HEK293 (cell line): ENCODE measurements around the gene BAZ1A.

Experiments used
- CTCF ChIA-PET: fragments of 350-600 bp; formaldehyde crosslinking; extraction: SDS; loops from one replicate; lab custom pipeline; 2021; ENCODE audit warnings: antibody characterized with exemption; lab: Yijun Ruan, JAX
- POLR2A ChIA-PET: fragments of 300-600 bp; formaldehyde crosslinking; extraction: SDS; loops from one replicate; lab custom pipeline; 2020; ENCODE audit warnings: antibody characterized with exemption, inconsistent platforms; lab: Yijun Ruan, JAX
- H3K27ac ChIP-seq: fragments of 200-500 bp; sonication (Bioruptor generic); 2 replicates; pipeline ENCODE4 v1.5.1; 2014; ENCODE audit warnings: low read depth, low read length, control low read depth, inconsistent platforms; ENCODE audit errors: extremely low read depth
- H3K36me3 ChIP-seq, 2 experiments: fragments of 200-500 bp in 1 of 2; sonication (Bioruptor generic) in 1 of 2; 1 replicate in 1 of 2; 2 replicates in 1 of 2; pipeline ENCODE4 v1.5.1; 2014 to 2017; ENCODE audit warnings: inconsistent platforms in 2 of 2, low read length in 2 of 2; ENCODE audit not compliant: control insufficient read depth in 2 of 2, insufficient read depth in 1 of 2
- H3K4me1 ChIP-seq: fragments of 200-500 bp; sonication (Bioruptor generic); 2 replicates; pipeline ENCODE4 v1.5.1; 2014; ENCODE audit warnings: mild to moderate bottlenecking, low read length, inconsistent platforms; ENCODE audit not compliant: control insufficient read depth, insufficient read depth
- H3K4me3 ChIP-seq: 2 replicates; pipeline ENCODE4 v1.5.1; 2011; ENCODE audit warnings: low read depth, mild to moderate bottlenecking, control low read depth, low read length, moderate library complexity
- H3K9me3 ChIP-seq: fragments of 200-500 bp; sonication (Bioruptor generic); 2 replicates; pipeline ENCODE4 v1.5.1; 2014; ENCODE audit warnings: low read depth, low read length, inconsistent platforms; ENCODE audit not compliant: control insufficient read depth, insufficient read depth
- INSM2 ChIP-seq: fragments of 450-650 bp; formaldehyde crosslinking; IDR thresholded peaks from 2 replicates; pipeline ENCODE4 v1.5.1; 2016; ENCODE audit warnings: missing biosample characterization, missing genetic modification characterization
- KLF1 ChIP-seq: fragments of 450-650 bp; formaldehyde crosslinking; IDR thresholded peaks from 2 replicates; pipeline ENCODE4 v1.5.1; 2016; ENCODE audit warnings: missing biosample characterization, missing genetic modification characterization
- RBAK ChIP-seq: fragments of 450-650 bp; formaldehyde crosslinking; IDR thresholded peaks from 2 replicates; pipeline ENCODE4 v1.5.1; 2016; ENCODE audit warnings: missing biosample characterization, missing genetic modification characterization
- REPIN1 ChIP-seq: fragments of 450-650 bp; formaldehyde crosslinking; IDR thresholded peaks from 2 replicates; pipeline ENCODE4 v1.5.1; 2017; ENCODE audit warnings: missing biosample characterization, missing genetic modification characterization, low read depth
- SCRT1 ChIP-seq: fragments of 450-650 bp; formaldehyde crosslinking; IDR thresholded peaks from 2 replicates; pipeline ENCODE4 v1.5.1; 2016; ENCODE audit warnings: missing biosample characterization, missing genetic modification characterization, borderline replicate concordance
- SP2 ChIP-seq: fragments of 450-650 bp; formaldehyde crosslinking; IDR thresholded peaks from 2 replicates; pipeline ENCODE4 v1.5.1; 2016; ENCODE audit warnings: missing biosample characterization, missing genetic modification characterization
- SP7 ChIP-seq: fragments of 450-650 bp; formaldehyde crosslinking; IDR thresholded peaks from 2 replicates; pipeline ENCODE4 v1.5.1; 2016; ENCODE audit warnings: missing biosample characterization, missing genetic modification characterization
- ZBTB1 ChIP-seq: fragments of 450-650 bp; formaldehyde crosslinking; IDR thresholded peaks from 2 replicates; pipeline ENCODE4 v1.5.1; 2016; ENCODE audit warnings: missing biosample characterization, missing genetic modification characterization
- ZBTB20 ChIP-seq: fragments of 450-650 bp; formaldehyde crosslinking; IDR thresholded peaks from 2 replicates; pipeline ENCODE4 v1.5.1; 2016; ENCODE audit warnings: missing biosample characterization, missing genetic modification characterization
- ZBTB48 ChIP-seq: fragments of 450-650 bp; formaldehyde crosslinking; IDR thresholded peaks from 2 replicates; pipeline ENCODE4 v1.5.1; 2016; ENCODE audit warnings: missing biosample characterization, missing genetic modification characterization
- ZFP37 ChIP-seq: fragments of 450-650 bp; formaldehyde crosslinking; IDR thresholded peaks from 2 replicates; pipeline ENCODE4 v1.5.1; 2016; ENCODE audit warnings: missing biosample characterization, missing genetic modification characterization
- ZIC2 ChIP-seq: fragments of 450-650 bp; formaldehyde crosslinking; IDR thresholded peaks from 2 replicates; pipeline ENCODE4 v1.5.1; 2016; ENCODE audit warnings: missing biosample characterization, missing genetic modification characterization
- ZNF114 ChIP-seq: fragments of 450-650 bp; formaldehyde crosslinking; IDR thresholded peaks from 2 replicates; pipeline ENCODE4 v1.5.0; 2017; ENCODE audit warnings: missing biosample characterization, missing genetic modification characterization
- ZNF146 ChIP-seq: fragments of 450-650 bp; formaldehyde crosslinking; IDR thresholded peaks from 2 replicates; pipeline ENCODE4 v1.5.1; 2016; ENCODE audit warnings: missing biosample characterization, missing genetic modification characterization
- ZNF148 ChIP-seq: fragments of 450-650 bp; formaldehyde crosslinking; IDR thresholded peaks from 2 replicates; pipeline ENCODE4 v1.5.0; 2017; ENCODE audit warnings: missing biosample characterization, missing genetic modification characterization, borderline replicate concordance
- ZNF214 ChIP-seq: fragments of 450-650 bp; formaldehyde crosslinking; IDR thresholded peaks from 2 replicates; pipeline ENCODE4 v1.5.1; 2017; ENCODE audit warnings: missing biosample characterization, mild to moderate bottlenecking, missing genetic modification characterization, borderline replicate concordance
- ZNF350 ChIP-seq: fragments of 450-650 bp; formaldehyde crosslinking; IDR thresholded peaks from 2 replicates; pipeline ENCODE4 v1.5.0; 2017; ENCODE audit warnings: missing biosample characterization, mild to moderate bottlenecking, missing genetic modification characterization
- ZNF513 ChIP-seq: fragments of 450-650 bp; IDR thresholded peaks from 2 replicates; pipeline ENCODE4 v1.5.1; 2018; ENCODE audit warnings: missing biosample characterization, missing genetic modification characterization
- ZNF521 ChIP-seq: fragments of 450-650 bp; formaldehyde crosslinking; IDR thresholded peaks from 2 replicates; pipeline ENCODE4 v1.5.1; 2017; ENCODE audit warnings: missing biosample characterization, mild to moderate bottlenecking, missing genetic modification characterization
- ZNF580 ChIP-seq: fragments of 450-650 bp; formaldehyde crosslinking; IDR thresholded peaks from 2 replicates; pipeline ENCODE4 v1.5.1; 2016; ENCODE audit warnings: missing biosample characterization, missing genetic modification characterization
- ZNF664 ChIP-seq: fragments of 450-650 bp; formaldehyde crosslinking; IDR thresholded peaks from 2 replicates; pipeline ENCODE4 v1.5.1; 2016; ENCODE audit warnings: missing biosample characterization, missing genetic modification characterization
- ZNF791 ChIP-seq: fragments of 450-650 bp; formaldehyde crosslinking; IDR thresholded peaks from 2 replicates; pipeline ENCODE4 v1.5.1; 2016; ENCODE audit warnings: missing biosample characterization, missing genetic modification characterization
- ZNF792 ChIP-seq: fragments of 450-650 bp; formaldehyde crosslinking; IDR thresholded peaks from 2 replicates; pipeline ENCODE4 v1.5.1; 2016; ENCODE audit warnings: missing biosample characterization, missing genetic modification characterization
- TF ChIP-seq, protein P1 (sequence below): IDR thresholded peaks from 2 replicates; pipeline ENCODE4 v1.6.1; 2011; ENCODE audit warnings: mild to moderate bottlenecking, low read depth, low read length, borderline replicate concordance
- TF ChIP-seq, protein P2 (sequence below): fragments of 450-650 bp; formaldehyde crosslinking; IDR thresholded peaks from 2 replicates; pipeline ENCODE4 v1.5.1; 2016; ENCODE audit warnings: missing biosample characterization, missing genetic modification characterization, borderline replicate concordance

The BAZ1A gene

DNA sequence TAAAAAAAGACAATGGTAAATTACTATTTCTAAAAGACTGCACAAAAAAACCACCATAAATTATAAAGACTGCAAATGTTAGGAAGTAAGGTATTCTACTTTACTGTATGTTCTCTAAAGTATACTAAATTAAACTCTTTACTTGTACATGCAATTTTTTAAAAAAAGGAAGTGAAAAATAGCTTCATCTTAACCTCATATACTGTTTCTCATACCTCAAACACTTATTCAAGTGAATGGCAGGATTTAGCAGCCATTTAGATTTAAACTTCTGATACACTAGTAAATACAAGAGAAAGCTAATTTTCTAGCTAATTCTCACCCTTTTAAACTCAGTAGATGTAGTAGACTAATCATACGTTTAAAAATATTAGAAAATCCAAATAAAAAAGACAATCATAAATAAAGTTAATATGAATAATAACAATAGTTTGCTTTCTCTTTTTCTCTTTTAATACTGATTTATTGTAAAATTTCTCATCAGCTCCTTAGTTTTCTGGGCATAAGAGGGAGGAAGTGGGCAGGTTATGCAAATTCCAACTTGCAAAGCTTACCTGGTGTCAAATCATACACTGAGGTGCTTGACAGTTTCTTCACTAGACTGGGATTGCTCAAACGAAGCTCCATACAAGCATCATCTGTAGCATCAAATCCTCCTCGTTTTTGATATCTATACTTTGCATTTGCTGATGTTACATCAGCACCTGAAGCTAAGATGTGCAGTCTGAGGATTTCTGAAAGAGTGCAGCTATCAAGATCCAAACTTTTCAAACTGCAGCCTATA lies 89.7 kb downstream of the BAZ1A start:
- Histone ChIP-seq H3K4me1 (no peaks in the 10 kb centered on the region), H3K9me3 (no peaks in the 10 kb centered on the region), H3K4me3 (no peak overlapping the region), H3K36me3 (peaks cover 50 to 58% of the 10 kb centered on the region in 2 experiments), H3K27ac (no peak overlapping the region)
- ChIA-PET CTCF (interaction anchor here (0.6 kb wide), 1 partner anchor 115 kb away, joined by 3 read pairs; no protein-coding TSS in a partner anchor), POLR2A (no interaction called here)
- TF ChIP-seq ZFP37 (tag by site-specific recombination) (no peak), SCRT1 (tag by site-specific recombination) (no peak), ZBTB1 (no peak), ZNF521 (tag by site-specific recombination) (no peak), ZNF148 (no peak), INSM2 (tag by site-specific recombination) (no peak), ZNF214 (no peak), ZNF791 (no peak), ZNF664 (tag by site-specific recombination) (no peak), ZNF580 (tag by site-specific recombination) (no peak), ZNF792 (tag by site-specific recombination) (no peak), REPIN1 (tag by site-specific recombination) (no peak), KLF1 (tag by site-specific recombination) (no peak)

DNA sequence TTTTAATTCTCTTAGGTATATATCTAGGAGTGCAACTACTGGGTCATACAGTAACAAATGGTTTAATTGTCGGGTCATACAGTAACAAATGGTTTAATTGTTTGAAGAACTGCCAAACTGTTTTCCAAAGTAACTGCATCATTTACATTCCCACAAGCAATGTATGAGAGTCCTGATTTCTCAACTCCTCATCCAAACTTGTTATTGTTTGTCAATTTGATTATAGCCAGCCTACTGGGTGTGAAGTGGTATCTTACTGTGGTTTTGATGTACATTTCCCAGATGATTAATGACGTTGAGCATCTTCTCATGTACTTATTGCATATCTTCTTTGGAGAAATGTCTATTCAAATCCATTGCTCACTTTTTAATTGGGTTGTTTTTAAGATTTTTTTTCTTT lies 93.1 kb downstream of the BAZ1A start:
- CTCF ChIA-PET, result no interaction called here
- POLR2A ChIA-PET, result no interaction called here
- H3K4me3 ChIP-seq, result no peak overlapping the region
- TF ChIP-seq ZNF146 (tag by site-specific recombination), result no peak
- TF ChIP-seq ZNF513 (tag by site-specific recombination), result no peak
- no peak for TF ChIP-seq RBAK (tag by site-specific recombination)
- no peak for TF ChIP-seq ZBTB48 (tag by site-specific recombination)
- no peak for TF ChIP-seq SP2 (tag by site-specific recombination)
- TF ChIP-seq SP7 (tag by site-specific recombination), result no peak
- TF ChIP-seq ZNF350 (tag by site-specific recombination), result no peak
- TF ChIP-seq ZIC2 (tag by site-specific recombination), result no peak
- TF ChIP-seq, protein P1, sequence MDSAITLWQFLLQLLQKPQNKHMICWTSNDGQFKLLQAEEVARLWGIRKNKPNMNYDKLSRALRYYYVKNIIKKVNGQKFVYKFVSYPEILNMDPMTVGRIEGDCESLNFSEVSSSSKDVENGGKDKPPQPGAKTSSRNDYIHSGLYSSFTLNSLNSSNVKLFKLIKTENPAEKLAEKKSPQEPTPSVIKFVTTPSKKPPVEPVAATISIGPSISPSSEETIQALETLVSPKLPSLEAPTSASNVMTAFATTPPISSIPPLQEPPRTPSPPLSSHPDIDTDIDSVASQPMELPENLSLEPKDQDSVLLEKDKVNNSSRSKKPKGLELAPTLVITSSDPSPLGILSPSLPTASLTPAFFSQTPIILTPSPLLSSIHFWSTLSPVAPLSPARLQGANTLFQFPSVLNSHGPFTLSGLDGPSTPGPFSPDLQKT, result no peak
- TF ChIP-seq, protein P2, sequence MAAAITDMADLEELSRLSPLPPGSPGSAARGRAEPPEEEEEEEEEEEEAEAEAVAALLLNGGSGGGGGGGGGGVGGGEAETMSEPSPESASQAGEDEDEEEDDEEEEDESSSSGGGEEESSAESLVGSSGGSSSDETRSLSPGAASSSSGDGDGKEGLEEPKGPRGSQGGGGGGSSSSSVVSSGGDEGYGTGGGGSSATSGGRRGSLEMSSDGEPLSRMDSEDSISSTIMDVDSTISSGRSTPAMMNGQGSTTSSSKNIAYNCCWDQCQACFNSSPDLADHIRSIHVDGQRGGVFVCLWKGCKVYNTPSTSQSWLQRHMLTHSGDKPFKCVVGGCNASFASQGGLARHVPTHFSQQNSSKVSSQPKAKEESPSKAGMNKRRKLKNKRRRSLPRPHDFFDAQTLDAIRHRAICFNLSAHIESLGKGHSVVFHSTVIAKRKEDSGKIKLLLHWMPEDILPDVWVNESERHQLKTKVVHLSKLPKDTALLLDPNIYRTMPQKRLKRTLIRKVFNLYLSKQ (tag by site-specific recombination), result no peak
- TF ChIP-seq ZBTB20 (tag by site-specific recombination), result no peak
- no peak for TF ChIP-seq ZNF114 (tag by site-specific recombination)

More for the DNA sequence above, 93.1 kb downstream of the BAZ1A start:
- H3K4me1 ChIP-seq, result no peaks in the 10 kb centered on the region
- no peak overlapping the region for H3K27ac ChIP-seq
- H3K36me3 ChIP-seq, result peaks cover 61 to 71% of the 10 kb centered on the region in 2 experiments
- H3K9me3 ChIP-seq, result no peaks in the 10 kb centered on the region
